Brain microvascular endothelial cell (primary cell): ENCODE data around the gene MCTP2.

Source experiments
- DNase-seq: peaks from one replicate; pipeline ENCODE4 v3.0.0-alpha.2; 2020
- H3K27ac ChIP-seq: fragments of 250-450 bp; sonication (Bioruptor Pico); 2 replicates; pipeline ENCODE4 v1.5.1; 2020; ENCODE audit warnings: mild to moderate bottlenecking, moderate library complexity
- H3K27me3 ChIP-seq: fragments of 250-450 bp; sonication (Bioruptor Pico); replicated peaks from 2 replicates; pipeline ENCODE4 v1.5.1; 2020; ENCODE audit warnings: mild to moderate bottlenecking
- H3K36me3 ChIP-seq: fragments of 250-450 bp; sonication (Bioruptor Pico); replicated peaks from 2 replicates; pipeline ENCODE4 v1.5.1; 2020; ENCODE audit warnings: mild to moderate bottlenecking
- H3K4me3 ChIP-seq: 2 replicates; pipeline ENCODE4 v1.5.1; 2011; ENCODE audit warnings: low read depth, mild to moderate bottlenecking, control low read depth, low read length, moderate library complexity
- in situ Hi-C: cut with HindIII; loops from 2 replicates; pipeline ENCODE4 v1.10.0; 2017; ENCODE audit warnings: low sequenced_read_pairs, low pct_ligation_motif_present
- TF ChIP-seq, protein P1 (sequence below): IDR thresholded peaks from 2 replicates; pipeline ENCODE4 v1.5.1; 2011; ENCODE audit warnings: low read depth, mild to moderate bottlenecking, moderate library complexity, low read length, control low read depth, inconsistent platforms; ENCODE audit errors: missing control alignments

The MCTP2 gene

DNA sequence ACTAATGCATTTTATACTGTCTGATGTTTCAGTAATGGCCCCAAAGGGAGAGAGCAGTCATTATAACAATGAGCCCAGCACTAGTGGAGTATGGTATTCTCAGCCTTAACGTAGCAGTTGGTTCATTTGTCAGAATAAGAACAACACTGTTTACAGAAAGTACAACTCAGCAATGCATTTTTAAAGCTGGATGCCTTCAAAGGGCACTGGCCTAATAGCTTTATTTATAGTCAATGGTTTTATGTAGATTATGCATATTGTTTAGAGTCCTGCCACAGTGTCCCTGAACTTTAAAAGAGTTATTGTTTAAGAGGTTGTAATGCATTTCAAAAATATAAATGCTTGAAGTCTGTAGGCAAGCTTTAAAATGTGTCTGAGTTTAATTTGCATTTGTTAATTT is 211.1 kb downstream of the MCTP2 start:
- in situ Hi-C loops = no loop called here
- no peak for DNase-seq
- TF ChIP-seq, protein P1, sequence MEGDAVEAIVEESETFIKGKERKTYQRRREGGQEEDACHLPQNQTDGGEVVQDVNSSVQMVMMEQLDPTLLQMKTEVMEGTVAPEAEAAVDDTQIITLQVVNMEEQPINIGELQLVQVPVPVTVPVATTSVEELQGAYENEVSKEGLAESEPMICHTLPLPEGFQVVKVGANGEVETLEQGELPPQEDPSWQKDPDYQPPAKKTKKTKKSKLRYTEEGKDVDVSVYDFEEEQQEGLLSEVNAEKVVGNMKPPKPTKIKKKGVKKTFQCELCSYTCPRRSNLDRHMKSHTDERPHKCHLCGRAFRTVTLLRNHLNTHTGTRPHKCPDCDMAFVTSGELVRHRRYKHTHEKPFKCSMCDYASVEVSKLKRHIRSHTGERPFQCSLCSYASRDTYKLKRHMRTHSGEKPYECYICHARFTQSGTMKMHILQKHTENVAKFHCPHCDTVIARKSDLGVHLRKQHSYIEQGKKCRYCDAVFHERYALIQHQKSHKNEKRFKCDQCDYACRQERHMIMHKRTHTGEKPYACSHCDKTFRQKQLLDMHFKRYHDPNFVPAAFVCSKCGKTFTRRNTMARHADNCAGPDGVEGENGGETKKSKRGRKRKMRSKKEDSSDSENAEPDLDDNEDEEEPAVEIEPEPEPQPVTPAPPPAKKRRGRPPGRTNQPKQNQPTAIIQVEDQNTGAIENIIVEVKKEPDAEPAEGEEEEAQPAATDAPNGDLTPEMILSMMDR = no peak
- Histone ChIP-seq H3K36me3 (no peaks in the 10 kb centered on the region), H3K27me3 (no peaks in the 10 kb centered on the region), H3K4me3 (no peak overlapping the region), H3K27ac (no peak overlapping the region)

DNA sequence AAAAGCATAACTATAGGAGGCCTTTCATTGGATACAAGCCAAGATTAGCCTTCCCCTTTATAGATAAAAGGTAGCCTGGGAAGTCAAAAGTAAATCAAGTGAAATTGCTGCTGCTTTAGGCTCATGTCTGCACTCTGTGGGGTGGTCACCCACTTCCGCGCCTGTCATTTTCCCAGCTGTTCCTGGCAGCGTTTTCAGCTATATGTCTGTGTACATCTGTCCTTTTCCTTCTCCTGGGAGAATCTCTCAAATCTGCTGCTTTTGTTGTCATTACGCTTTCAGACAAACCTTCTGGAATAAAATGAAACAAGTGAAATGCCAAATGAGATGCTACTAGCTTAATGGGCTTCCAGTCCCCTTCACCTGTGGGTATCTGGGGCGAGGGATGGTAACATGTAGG is 211.8 kb downstream of the MCTP2 start:
- TF ChIP-seq, protein P1 = no peak
- in situ Hi-C loops = no loop called here
- DNase-seq = no peak

DNA sequence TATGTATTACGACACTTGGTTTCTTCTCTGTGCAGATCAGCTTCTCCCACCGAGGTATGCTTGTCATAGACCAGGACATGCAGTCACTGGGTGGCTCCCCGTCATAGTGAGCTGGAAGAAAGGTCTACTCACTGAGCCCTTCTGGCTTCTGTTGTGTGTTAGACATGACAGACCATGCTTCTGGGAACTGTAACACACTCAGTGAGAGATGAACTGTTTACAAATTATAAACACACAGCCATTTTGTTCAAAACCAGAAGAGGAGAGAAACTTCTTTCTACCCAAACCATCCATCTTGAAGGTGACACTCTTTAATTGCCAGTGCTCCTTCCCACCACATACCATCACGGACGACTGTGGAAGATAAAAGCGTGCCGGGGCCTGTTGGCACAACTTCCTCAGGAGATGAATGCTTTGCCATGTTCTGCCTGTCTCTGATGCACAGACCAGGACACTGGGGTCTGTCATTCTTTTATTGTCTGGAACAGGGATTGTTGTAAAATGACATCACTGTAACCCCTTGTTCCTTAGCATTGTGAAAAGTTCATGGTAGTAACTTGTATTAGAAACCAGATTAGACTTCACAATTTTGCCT is 214.3 kb downstream of the MCTP2 start:
- in situ Hi-C loops = no loop called here
- TF ChIP-seq, protein P1 = no peak
- Histone ChIP-seq H3K27me3 (no peaks in the 10 kb centered on the region), H3K27ac (no peak overlapping the region), H3K4me3 (no peak overlapping the region), H3K36me3 (no peaks in the 10 kb centered on the region)
- no peak for DNase-seq

More for the DNA sequence above, 211.8 kb downstream of the MCTP2 start:
- no peak overlapping the region for H3K4me3 ChIP-seq
- no peaks in the 10 kb centered on the region for H3K36me3 ChIP-seq
- no peak overlapping the region for H3K27ac ChIP-seq
- H3K27me3 ChIP-seq = no peaks in the 10 kb centered on the region

DNA sequence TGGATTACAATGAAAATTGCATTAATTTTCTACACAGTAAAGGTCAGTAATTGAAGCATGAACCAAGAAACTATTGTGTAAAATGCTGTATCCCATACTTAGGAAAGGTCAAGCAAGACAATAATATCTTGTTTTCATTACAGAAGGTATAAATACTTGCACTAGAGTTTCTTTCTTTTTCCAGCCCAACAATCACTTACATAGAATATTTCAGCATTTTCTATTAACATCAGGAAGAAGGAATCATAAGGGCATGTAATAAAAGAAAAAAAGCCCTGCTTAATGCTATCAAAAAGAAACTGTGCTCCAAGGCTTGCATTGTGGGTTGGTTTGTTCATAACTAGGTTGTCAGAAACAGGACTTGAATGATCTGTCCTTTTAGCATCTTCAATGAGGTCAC is 215.1 kb downstream of the MCTP2 start:
- DNase-seq = no peak
- no peak overlapping the region for H3K27ac ChIP-seq
- TF ChIP-seq, protein P1 = no peak
- in situ Hi-C loops = no loop called here
- H3K4me3 ChIP-seq = no peak overlapping the region
- H3K27me3 ChIP-seq = no peaks in the 10 kb centered on the region
- no peaks in the 10 kb centered on the region for H3K36me3 ChIP-seq

DNA sequence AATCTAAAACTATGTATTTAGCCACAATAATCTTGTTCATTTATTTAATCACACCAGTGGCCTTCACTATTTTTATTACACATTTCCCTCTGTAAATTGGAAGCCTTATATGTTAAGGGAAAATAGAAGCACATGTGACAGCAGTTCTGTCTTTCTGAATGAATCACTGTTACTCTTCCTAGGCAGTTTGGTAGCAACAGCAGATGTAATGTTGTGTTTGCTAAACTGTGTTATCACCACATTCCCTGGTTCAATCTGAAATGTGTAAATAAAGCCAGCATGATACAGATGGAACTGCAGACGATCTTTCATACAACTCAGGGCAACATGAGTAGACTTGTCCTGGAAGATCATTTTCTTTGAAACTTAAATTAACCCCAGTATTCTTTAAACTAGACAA is 220.1 kb downstream of the MCTP2 start:
- H3K36me3 ChIP-seq = no peaks in the 10 kb centered on the region
- TF ChIP-seq, protein P1 = no peak
- no peak overlapping the region for H3K4me3 ChIP-seq
- DNase-seq = no peak
- no peak overlapping the region for H3K27ac ChIP-seq
- H3K27me3 ChIP-seq = no peaks in the 10 kb centered on the region
- in situ Hi-C loops = no loop called here

DNA sequence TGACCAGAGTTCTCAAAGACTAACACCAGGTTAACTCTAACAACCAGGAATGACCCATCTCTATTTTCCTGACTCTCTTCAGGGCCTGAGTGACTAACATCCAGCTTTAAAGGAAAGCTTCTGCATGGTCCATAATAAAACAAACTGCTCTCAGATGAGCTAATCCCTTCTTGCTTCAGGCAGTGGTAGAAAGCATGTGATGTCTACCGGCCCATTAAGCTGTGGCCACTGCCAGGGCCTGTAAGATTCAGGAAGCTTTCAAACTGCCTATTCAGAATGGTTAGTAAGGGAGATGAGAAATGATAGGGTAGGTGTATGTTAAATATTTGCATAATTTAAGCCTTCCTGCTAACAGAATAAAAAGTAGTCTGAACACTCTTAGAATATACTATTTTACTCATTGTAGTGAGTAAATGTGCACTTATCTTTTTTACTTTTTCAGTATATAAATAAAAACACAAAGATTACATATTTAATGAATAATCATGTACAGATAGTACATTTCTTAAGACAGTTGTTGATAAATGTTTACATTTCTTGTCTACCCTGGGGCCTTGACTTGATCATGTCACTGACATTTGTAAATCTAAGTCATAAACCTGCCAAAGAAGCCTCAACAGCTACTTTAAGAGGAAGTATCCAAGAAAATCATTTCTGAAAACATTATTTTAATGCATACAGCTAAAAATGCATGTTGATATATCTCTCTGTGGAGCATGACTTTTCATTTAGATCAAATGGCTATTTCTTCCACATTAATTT is 222.0 kb downstream of the MCTP2 start:
- in situ Hi-C loops = no loop called here
- Histone ChIP-seq H3K27me3 (no peaks in the 10 kb centered on the region), H3K36me3 (no peaks in the 10 kb centered on the region), H3K27ac (no peak overlapping the region), H3K4me3 (no peak overlapping the region)
- no peak for DNase-seq
- TF ChIP-seq, protein P1 = no peak
